K562 (cell line): Measurements from ENCODE around the gene IDH2. TPM values are rescaled to one million over a fixed set of nuclear protein-coding genes. Genes with fewer than 3 reads are reported as not detected.

Experiments used
- MGA ChIP-seq: fragments of 450-650 bp; IDR thresholded peaks from 2 replicates; pipeline ENCODE4 v1.6.1; 2016; ENCODE audit warnings: mild to moderate bottlenecking, moderate library complexity
- polyA plus RNA-seq, 8 experiments: library from polyadenylated mRNA; depleted of rRNA in 4 of 8; stranded (reverse) in 5 of 8; unstranded in 3 of 8; fragments of >200 nt; fragmentation: Nextera tagmentation in 2 of 8; fragmentation: Illumina TruSeq in 1 of 8; extraction: Ambion mirVana in 2 of 8; extraction: Trizol in 1 of 8; gene quantifications; 2 replicates each; pipeline versions ENCODE4 v1.2.1 to v1.2.3, GENCODE V29; 2011 to 2014; ENCODE audit warnings: inconsistent platforms in 1 of 8, missing spikeins in 1 of 8
- total RNA-seq, 7 experiments: library from RNA; depleted of rRNA in 6 of 7; stranded (reverse); fragments of >200 nt in 6 of 7; fragmentation: Illumina TruSeq in 2 of 7; extraction: Trizol in 2 of 7; gene quantifications; 2 replicates each; pipeline versions ENCODE4 v1.2.1 to v1.2.3, GENCODE V29; 2011 to 2021; ENCODE audit warnings: low replicate concordance in 1 of 7

Gene IDH2
- total and polyA plus RNA-seq, 9 of the 15 experiments (the other 6 are each of a cell fraction or from before 2014, with no cell fraction given), result 0.70 to 99.9 (median 59.2) TPM

GRCh38 chr15:90080818-90081393, 21.4 kb downstream of the IDH2 start (continued):
- TF ChIP-seq MGA, result no peak
- TF ChIP-seq, all 486 proteins: peak for 2
